Panc1 (cell line): Measurements from ENCODE around the gene HEPACAM2. TPM values are rescaled to one million over a fixed set of nuclear protein-coding genes. Genes with fewer than 3 reads are reported as not detected.

Experiments
- ATAC-seq: fragments of 200-7000 bp; cut with Tn5 transposase; 2 replicates; pipeline ENCODE4 v1.9.1; 2020; ENCODE audit warnings: mild to moderate bottlenecking, moderate library complexity
- BruUV-seq: library from RNA; stranded (reverse); fragments of 400-500 nt; replicated peaks from 2 replicates; lab custom pipeline; 2021; lab: Mats Ljungman, UMichigan
- CTCF ChIA-PET: fragments of 300-600 bp; sonication (Branson Sonifier 250); formaldehyde crosslinking; loops from one replicate; lab custom pipeline; 2022; ENCODE audit warnings: antibody characterized with exemption; lab: Charles Lee
- POLR2A ChIA-PET: fragments of 300-600 bp; sonication (Branson Sonifier 250); formaldehyde crosslinking; loops from one replicate; lab custom pipeline; 2022; ENCODE audit warnings: antibody characterized with exemption; lab: Charles Lee
- DNase-seq: peaks from one replicate; pipeline ENCODE4 v3.0.0-alpha.2; 2010; ENCODE audit warnings: low read depth, low spot score
- H3K27ac ChIP-seq: 2 replicates; pipeline ENCODE4 v1.5.1; 2011; ENCODE audit warnings: mild to moderate bottlenecking, low read length, inconsistent platforms
- H3K27me3 ChIP-seq: fragments of 200-500 bp; sonication (Bioruptor generic); 2 replicates; pipeline ENCODE4 v1.6.0; 2014; ENCODE audit warnings: low read length, inconsistent platforms; ENCODE audit not compliant: control insufficient read depth, insufficient read depth
- H3K36me3 ChIP-seq: fragments of 200-500 bp; sonication (Bioruptor generic); 2 replicates; pipeline ENCODE4 v1.5.1; 2014; ENCODE audit warnings: inconsistent platforms, mild to moderate bottlenecking, low read length, moderate library complexity; ENCODE audit not compliant: control insufficient read depth, insufficient read depth
- H3K4me1 ChIP-seq: 2 replicates; pipeline ENCODE4 v1.5.1; 2011; ENCODE audit warnings: inconsistent platforms, mild to moderate bottlenecking, low read length, moderate library complexity; ENCODE audit not compliant: control insufficient read depth, insufficient read depth
- H3K4me3 ChIP-seq, 2 experiments: 2 replicates each; pipeline ENCODE4 v1.5.1; 2011 to 2012; ENCODE audit warnings: low read depth in 2 of 2, low read length in 2 of 2, mild to moderate bottlenecking in 2 of 2, inconsistent platforms in 1 of 2, moderate library complexity in 1 of 2
- H3K9me3 ChIP-seq: fragments of 200-500 bp; sonication (Bioruptor generic); 2 replicates; pipeline ENCODE4 v1.5.1; 2014; ENCODE audit warnings: low read depth, mild to moderate bottlenecking, inconsistent platforms, low read length, moderate library complexity; ENCODE audit not compliant: control insufficient read depth, insufficient read depth
- CTCF ChIP-seq: fragments of 450-650 bp; IDR thresholded peaks from 2 replicates; pipeline ENCODE4 v1.5.1; 2017; ENCODE audit warnings: mild to moderate bottlenecking
- POLR2AphosphoS5 ChIP-seq: IDR thresholded peaks from 2 replicates; pipeline ENCODE4 v1.6.1; 2012; ENCODE audit warnings: mild to moderate bottlenecking, low read depth, low read length, moderate library complexity
- SIN3A ChIP-seq: IDR thresholded peaks from 2 replicates; pipeline ENCODE4 v1.6.1; 2012; ENCODE audit warnings: low read depth, mild to moderate bottlenecking, low read length, moderate library complexity, borderline replicate concordance; ENCODE audit not compliant: insufficient read depth
- TCF7L2 ChIP-seq: IDR thresholded peaks from 2 replicates; pipeline ENCODE4 v1.6.1; 2011; ENCODE audit warnings: mild to moderate bottlenecking, low read depth, low read length, inconsistent platforms
- in situ Hi-C: cut with HindIII; loops from 2 replicates; pipeline ENCODE4 v1.10.0; 2016; ENCODE audit warnings: low sequenced_read_pairs, low pct_unique_long_range_greater_than_20kb
- intact Hi-C: fragments of 100-400 bp; cut with micrococcal nuclease; formaldehyde crosslinking; loops from one replicate; pipeline ENCODE4 v1.10.0; 2022; ENCODE audit not compliant: unreplicated experiment
- total RNA-seq: library from RNA; stranded (reverse); gene quantifications from one replicate; pipeline ENCODE4 v1.2.1, GENCODE V29; 2021; ENCODE audit not compliant: unreplicated experiment
- TF ChIP-seq, protein P1 (sequence below), 2 experiments: IDR thresholded peaks; 2 replicates each; pipeline ENCODE4 v1.6.1; 2011 to 2012; ENCODE audit warnings: low read depth in 2 of 2, control low read depth in 1 of 2, low read length in 1 of 2, mild to moderate bottlenecking in 1 of 2, moderate library complexity in 1 of 2; ENCODE audit not compliant: insufficient read depth in 1 of 2

HEPACAM2 gene
- total RNA-seq, 1 experiment from 2014 or later, result not detected

GRCh38 chr7:93205046-93205445 lies 21.2 kb downstream of the HEPACAM2 start:
- in situ Hi-C loops (no loop called here), intact Hi-C loops (no loop called here)
- H3K36me3 ChIP-seq, result no peaks in the 10 kb centered on the region
- TF ChIP-seq, protein P1, sequence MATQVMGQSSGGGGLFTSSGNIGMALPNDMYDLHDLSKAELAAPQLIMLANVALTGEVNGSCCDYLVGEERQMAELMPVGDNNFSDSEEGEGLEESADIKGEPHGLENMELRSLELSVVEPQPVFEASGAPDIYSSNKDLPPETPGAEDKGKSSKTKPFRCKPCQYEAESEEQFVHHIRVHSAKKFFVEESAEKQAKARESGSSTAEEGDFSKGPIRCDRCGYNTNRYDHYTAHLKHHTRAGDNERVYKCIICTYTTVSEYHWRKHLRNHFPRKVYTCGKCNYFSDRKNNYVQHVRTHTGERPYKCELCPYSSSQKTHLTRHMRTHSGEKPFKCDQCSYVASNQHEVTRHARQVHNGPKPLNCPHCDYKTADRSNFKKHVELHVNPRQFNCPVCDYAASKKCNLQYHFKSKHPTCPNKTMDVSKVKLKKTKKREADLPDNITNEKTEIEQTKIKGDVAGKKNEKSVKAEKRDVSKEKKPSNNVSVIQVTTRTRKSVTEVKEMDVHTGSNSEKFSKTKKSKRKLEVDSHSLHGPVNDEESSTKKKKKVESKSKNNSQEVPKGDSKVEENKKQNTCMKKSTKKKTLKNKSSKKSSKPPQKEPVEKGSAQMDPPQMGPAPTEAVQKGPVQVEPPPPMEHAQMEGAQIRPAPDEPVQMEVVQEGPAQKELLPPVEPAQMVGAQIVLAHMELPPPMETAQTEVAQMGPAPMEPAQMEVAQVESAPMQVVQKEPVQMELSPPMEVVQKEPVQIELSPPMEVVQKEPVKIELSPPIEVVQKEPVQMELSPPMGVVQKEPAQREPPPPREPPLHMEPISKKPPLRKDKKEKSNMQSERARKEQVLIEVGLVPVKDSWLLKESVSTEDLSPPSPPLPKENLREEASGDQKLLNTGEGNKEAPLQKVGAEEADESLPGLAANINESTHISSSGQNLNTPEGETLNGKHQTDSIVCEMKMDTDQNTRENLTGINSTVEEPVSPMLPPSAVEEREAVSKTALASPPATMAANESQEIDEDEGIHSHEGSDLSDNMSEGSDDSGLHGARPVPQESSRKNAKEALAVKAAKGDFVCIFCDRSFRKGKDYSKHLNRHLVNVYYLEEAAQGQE (IDR thresholded peaks at IDR 0.05; ENCODE audit: insufficient read depth in 1 of 2, low read depth in 2 of 2, low read length in 1 of 2), result no peak
- TF ChIP-seq POLR2AphosphoS5, result no peak
- no peak for TF ChIP-seq SIN3A
- TF ChIP-seq TCF7L2, result no peak
- no peak for TF ChIP-seq CTCF
- DNase-seq, result no peak
- ChIA-PET POLR2A (no interaction called here), CTCF (no interaction called here)
- no peaks in the 10 kb centered on the region for H3K9me3 ChIP-seq
- H3K27me3 ChIP-seq, result peaks cover 6% of the 10 kb centered on the region
- no peak for ATAC-seq
- BruUV-seq, result no TSS peak
- no peak overlapping the region for H3K4me3 ChIP-seq
- H3K4me1 ChIP-seq, result no peaks in the 10 kb centered on the region
- no peak overlapping the region for H3K27ac ChIP-seq

- TF ChIP-seq CTCF (no peak), TCF7L2 (no peak), POLR2AphosphoS5 (no peak), SIN3A (no peak)
- TF ChIP-seq, protein P1 (IDR thresholded peaks at IDR 0.05; ENCODE audit: insufficient read depth in 1 of 2, low read depth in 2 of 2, low read length in 1 of 2), result no peak
- CTCF ChIA-PET, result no interaction called here
- no peak for ATAC-seq
- in situ Hi-C loops, result no loop called here
- Histone ChIP-seq H3K36me3 (no peaks in the 10 kb centered on the region), H3K27ac (no peak overlapping the region), H3K4me1 (no peaks in the 10 kb centered on the region), H3K4me3 (no peak overlapping the region), H3K27me3 (peaks cover 3% of the 10 kb centered on the region), H3K9me3 (no peaks in the 10 kb centered on the region)
- POLR2A ChIA-PET, result no interaction called here
- intact Hi-C loops, result no loop called here
- no TSS peak for BruUV-seq
- DNase-seq, result no peak
Measured at GRCh38 chr7:93203496-93203895, 22.8 kb downstream of the HEPACAM2 start.
